GM10248 (cell line): ENCODE results near the gene HRC.
"Not testable (repeated sequence)": the region's sequence is repeated elsewhere in the genome, so short reads cannot be mapped to it uniquely, and the experiment has no call there.

Source experiments
- CTCF ChIA-PET: fragments of 300-600 bp; sonication (Branson Sonifier 250); formaldehyde crosslinking; extraction: SDS; loops from one replicate; lab custom pipeline; 2021; ENCODE audit warnings: antibody characterized with exemption; lab: Yijun Ruan, JAX
- POLR2A ChIA-PET: fragments of 350-650 bp; sonication (Branson Sonifier 250); formaldehyde crosslinking; extraction: SDS; loops from one replicate; lab custom pipeline; 2020; ENCODE audit warnings: antibody characterized with exemption; lab: Yijun Ruan, JAX
- DNase-seq: peaks from one replicate; pipeline ENCODE4 v3.0.0; 2012; ENCODE audit errors: extremely low spot score
- TF ChIP-seq, protein P1 (sequence below): IDR thresholded peaks from 2 replicates; pipeline ENCODE4 v1.5.1; 2012; ENCODE audit warnings: mild to moderate bottlenecking, low read depth; ENCODE audit errors: extremely low read depth, missing control alignments, control extremely low read depth

HRC gene

DNA sequence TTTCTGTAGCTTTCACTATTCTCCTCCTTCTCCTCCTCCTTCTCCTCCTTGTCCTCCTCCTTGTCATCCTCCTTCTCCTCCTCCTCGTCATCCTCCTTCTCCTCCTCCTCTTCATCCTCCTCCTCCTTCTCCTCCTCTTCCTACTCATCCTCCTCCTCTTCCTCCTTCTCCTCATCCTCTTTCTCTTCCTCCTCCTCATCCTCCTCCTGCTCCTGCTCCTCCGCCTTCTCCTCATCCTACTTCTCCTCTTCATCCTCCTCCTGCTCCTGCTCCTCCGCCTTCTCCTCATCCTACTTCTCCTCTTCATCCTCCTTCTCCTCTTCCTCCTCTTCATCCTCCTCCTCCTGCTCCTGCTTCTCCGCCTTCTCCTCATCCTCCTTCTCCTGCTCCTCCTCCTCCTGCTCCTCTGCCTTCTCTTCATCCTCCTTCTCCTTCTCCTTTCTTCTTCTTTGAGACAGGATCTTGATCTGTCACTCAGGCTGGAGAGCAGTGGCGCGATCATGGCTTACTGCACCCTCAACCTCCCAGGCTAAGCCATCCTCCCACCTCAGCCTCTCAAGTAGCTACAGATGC lies 38.7 kb upstream of the HRC start:
- DNase-seq = no peak
- TF ChIP-seq, protein P1, sequence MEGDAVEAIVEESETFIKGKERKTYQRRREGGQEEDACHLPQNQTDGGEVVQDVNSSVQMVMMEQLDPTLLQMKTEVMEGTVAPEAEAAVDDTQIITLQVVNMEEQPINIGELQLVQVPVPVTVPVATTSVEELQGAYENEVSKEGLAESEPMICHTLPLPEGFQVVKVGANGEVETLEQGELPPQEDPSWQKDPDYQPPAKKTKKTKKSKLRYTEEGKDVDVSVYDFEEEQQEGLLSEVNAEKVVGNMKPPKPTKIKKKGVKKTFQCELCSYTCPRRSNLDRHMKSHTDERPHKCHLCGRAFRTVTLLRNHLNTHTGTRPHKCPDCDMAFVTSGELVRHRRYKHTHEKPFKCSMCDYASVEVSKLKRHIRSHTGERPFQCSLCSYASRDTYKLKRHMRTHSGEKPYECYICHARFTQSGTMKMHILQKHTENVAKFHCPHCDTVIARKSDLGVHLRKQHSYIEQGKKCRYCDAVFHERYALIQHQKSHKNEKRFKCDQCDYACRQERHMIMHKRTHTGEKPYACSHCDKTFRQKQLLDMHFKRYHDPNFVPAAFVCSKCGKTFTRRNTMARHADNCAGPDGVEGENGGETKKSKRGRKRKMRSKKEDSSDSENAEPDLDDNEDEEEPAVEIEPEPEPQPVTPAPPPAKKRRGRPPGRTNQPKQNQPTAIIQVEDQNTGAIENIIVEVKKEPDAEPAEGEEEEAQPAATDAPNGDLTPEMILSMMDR = no peak
- ChIA-PET POLR2A (no interaction called here), CTCF (interaction anchor here (0.9 kb wide), 1 partner anchor 96 kb away, joined by 3 read pairs; no protein-coding TSS in a partner anchor)

DNA sequence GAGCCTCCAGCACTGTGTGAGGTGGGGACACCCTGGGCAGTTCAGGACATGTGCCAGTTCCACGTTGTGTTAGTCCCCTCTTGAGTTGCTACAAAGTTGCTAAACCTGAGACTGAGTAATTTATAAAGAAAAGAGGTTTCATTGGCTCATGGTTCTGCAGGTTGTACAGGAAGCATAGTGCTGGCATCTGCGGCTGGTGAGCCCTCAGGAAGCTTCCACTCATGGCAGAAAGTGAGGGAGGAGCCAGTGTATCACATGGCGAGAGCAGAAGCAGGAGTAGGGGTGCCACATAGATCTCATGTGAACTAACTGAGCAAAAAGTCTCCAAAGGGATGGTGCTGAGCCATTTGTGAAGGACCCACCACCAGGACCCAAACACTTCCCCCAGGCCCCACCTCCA lies 35.6 kb upstream of the HRC start:
- TF ChIP-seq, protein P1 = no peak
- ChIA-PET POLR2A (no interaction called here), CTCF (no interaction called here)
- no peak for DNase-seq

DNA sequence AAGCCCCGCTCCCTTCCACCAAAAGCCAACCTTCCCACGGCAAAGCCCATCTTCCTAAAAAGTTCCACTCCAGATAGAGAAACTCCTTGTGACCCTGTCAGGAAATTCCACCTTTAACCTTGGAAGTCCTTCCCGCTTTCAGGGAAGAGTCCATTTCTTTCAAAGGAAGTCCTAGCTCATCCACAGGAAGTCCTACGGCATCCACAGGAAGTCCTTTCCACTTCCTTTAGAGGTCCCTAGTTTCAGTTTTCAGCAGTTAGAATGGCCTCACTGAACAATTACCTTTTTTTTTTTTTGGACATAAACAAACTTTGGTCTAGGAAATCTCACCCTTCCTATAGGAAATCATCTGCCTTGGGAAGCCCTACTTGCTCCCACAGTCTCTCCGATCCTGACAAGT lies 34.1 kb upstream of the HRC start:
- CTCF ChIA-PET = interaction anchor here (0.7 to 1.5 kb wide), 2 partner anchors 9 to 91 kb away, joined by 3 to 6 read pairs; no protein-coding TSS in a partner anchor
- POLR2A ChIA-PET = no interaction called here
- TF ChIP-seq, protein P1 = no peak
- DNase-seq = no peak

DNA sequence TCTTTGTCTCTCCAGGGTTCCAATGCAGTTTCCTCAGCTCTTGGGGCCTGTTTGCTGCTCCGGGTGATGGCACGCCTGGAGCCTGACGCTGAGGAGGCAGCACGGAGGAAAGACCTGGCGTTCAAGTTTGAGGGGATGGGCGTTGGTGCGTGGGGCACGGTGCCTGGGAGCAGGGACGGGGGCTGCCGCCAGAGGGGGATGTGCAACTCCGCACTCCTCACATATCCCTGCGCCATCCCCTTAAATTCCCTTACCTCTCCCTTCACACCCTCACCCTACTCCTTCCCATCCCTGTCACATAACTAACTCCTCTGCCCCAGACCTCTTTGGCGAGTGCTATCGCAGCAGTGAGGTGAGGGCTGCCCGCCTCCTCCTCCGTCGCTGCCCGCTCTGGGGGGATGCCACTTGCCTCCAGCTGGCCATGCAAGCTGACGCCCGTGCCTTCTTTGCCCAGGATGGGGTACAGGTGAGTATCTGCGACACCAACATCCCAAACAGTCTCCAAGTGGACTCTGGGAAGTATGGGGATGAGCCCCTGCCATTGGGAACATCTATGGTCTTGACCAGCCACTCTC lies 33.5 kb upstream of the HRC start:
- ChIA-PET POLR2A (no interaction called here), CTCF (interaction anchor here (1.0 to 5.0 kb wide), 2 partner anchors 9 to 20 kb away, joined by 3 to 27 read pairs; no protein-coding TSS in a partner anchor)
- TF ChIP-seq, protein P1 = no peak
- DNase-seq = no peak

DNA sequence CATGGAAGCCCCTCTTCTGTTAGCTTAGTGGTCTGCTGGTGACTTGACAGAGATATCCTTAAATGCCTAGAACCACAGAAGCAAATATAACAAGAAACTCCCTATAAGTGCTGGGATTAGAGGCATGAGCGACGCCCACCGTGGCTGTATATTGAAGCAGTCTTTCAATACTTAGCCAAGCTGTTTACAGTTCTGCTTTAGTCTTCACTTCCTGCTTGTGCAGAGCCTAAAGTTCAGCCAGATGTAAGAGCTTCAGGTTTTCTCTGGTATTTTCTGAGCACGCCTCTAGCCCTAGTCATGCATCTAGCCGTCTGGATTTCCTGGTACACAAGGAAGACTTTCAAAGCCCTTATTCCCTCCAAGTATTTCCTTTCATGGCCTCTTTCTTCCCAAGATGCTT lies 30.9 kb upstream of the HRC start:
- no peak for DNase-seq
- TF ChIP-seq, protein P1 = no peak
- ChIA-PET CTCF (interaction anchor here (5.0 kb wide), 1 partner anchor 12 kb away, joined by 27 read pairs; no protein-coding TSS in a partner anchor), POLR2A (interaction anchor here (0.6 kb wide), 1 partner anchor 9 kb away, joined by 5 read pairs; no protein-coding TSS in a partner anchor)

DNA sequence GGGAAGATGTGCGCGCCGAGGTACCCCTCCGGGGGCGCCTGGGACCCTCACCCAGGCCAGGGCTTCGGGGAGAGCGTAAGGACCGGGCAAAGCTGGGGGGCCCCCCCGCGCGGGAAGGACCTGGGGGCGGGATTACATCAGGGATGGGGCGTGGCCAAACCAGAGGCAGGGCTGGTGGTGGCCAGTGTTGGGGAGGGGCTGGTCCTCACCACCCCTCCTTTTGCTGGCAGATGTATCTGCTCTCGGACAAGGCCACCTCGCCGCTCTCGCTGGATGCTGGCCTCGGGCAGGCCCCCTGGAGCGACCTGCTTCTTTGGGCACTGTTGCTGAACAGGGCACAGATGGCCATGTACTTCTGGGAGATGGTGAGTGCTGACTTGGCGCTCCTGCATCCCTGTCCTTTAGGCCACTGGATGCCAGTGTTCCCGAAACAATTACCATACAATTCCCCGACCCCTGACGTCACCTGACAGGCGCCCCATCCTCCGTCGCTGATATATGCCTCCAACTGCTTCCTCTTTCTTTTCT lies 27.7 kb upstream of the HRC start:
- DNase-seq = no peak
- CTCF ChIA-PET = interaction anchor here (1.3 kb wide), 1 partner anchor 17 kb away, joined by 3 read pairs; no protein-coding TSS in a partner anchor
- POLR2A ChIA-PET = no interaction called here
- TF ChIP-seq, protein P1 = no peak

DNA sequence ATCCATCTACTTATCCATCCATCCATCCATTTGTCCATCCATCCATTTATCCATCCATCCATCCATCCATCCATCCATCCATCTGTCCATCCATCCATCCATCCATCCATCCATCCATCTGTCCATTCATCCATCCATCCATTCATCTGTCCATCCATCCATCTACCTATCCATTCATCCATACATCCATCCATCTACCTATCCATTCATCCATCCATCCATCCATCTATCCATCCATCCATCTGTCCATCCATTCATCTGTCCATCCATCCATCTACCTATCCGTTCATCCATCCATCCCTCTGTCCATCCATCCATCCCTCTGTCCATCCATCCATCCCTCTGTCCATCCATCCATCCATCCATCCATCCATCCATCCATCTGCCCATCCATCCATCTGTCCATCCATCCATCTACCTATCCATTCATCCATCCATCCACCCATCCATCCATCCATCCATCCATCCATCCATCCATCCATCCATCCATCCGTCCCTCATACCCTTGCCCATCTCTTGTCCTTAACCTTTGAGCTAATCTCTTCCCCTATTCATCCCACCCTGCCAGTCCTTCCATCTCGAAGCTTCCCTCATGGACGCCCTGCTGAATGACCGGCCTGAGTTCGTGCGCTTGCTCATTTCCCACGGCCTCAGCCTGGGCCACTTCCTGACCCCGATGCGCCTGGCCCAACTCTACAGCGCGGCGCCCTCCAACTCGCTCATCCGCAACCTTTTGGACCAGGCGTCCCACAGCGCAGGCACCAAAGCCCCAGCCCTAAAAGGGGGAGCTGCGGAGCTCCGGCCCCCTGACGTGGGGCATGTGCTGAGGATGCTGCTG lies 27.0 kb upstream of the HRC start:
- DNase-seq, POLR2A ChIA-PET: not testable (repeated sequence)
- CTCF ChIA-PET = interaction anchor here (1.3 kb wide), 1 partner anchor 18 kb away, joined by 3 read pairs; no protein-coding TSS in a partner anchor
